Caco-2 (cell line): Measurements from ENCODE around the gene ELFN1. TPM values are rescaled to one million over a fixed set of nuclear protein-coding genes. Genes with fewer than 3 reads are reported as not detected.

Experiments
- BruUV-seq: library from RNA; stranded (reverse); fragments of 400-500 nt; replicated peaks from 2 replicates; lab custom pipeline; 2021; lab: Mats Ljungman, UMichigan
- CTCF ChIA-PET: fragments of 300-600 bp; sonication (Branson Sonifier 250); formaldehyde crosslinking; loops from one replicate; lab custom pipeline; 2022; ENCODE audit warnings: antibody characterized with exemption; lab: Charles Lee
- POLR2A ChIA-PET: fragments of 300-600 bp; sonication (Branson Sonifier 250); formaldehyde crosslinking; loops from one replicate; lab custom pipeline; 2022; ENCODE audit warnings: antibody characterized with exemption; lab: Charles Lee
- DNase-seq, 2 experiments: peaks; one replicate each; pipeline versions ENCODE4 v3.0.0 to v3.0.0-alpha.2; 2020 to 2022
- H3K27me3 ChIP-seq: replicated peaks from 2 replicates; pipeline ENCODE4 v1.6.0; 2011; ENCODE audit warnings: low read length; ENCODE audit not compliant: control insufficient read depth, insufficient read depth
- H3K36me3 ChIP-seq: 2 replicates; pipeline ENCODE4 v1.5.1; 2011; ENCODE audit warnings: low read length; ENCODE audit not compliant: control insufficient read depth, insufficient read depth
- H3K4me1 ChIP-seq: fragments of 250-450 bp; sonication (Bioruptor Pico); 2 replicates; pipeline ENCODE4 v1.5.1; 2020; ENCODE audit warnings: mild to moderate bottlenecking
- H3K4me3 ChIP-seq: 2 replicates; pipeline ENCODE4 v1.5.1; 2011; ENCODE audit warnings: low read depth, mild to moderate bottlenecking, control low read depth, low read length
- H3K9me3 ChIP-seq: fragments of 250-450 bp; sonication (Bioruptor Pico); 2 replicates; pipeline ENCODE4 v1.5.1; 2020; ENCODE audit warnings: mild to moderate bottlenecking, moderate library complexity
- H3K27ac Mint-ChIP-seq: one replicate; pipeline ENCODE4 v1.8.0; 2022; ENCODE audit warnings: mixed read lengths; ENCODE audit not compliant: unreplicated experiment
- H3K27me3 Mint-ChIP-seq: one replicate; pipeline ENCODE4 v1.8.0; 2022; ENCODE audit warnings: mixed read lengths; ENCODE audit not compliant: insufficient read depth, unreplicated experiment
- H3K36me3 Mint-ChIP-seq: one replicate; pipeline ENCODE4 v1.8.0; 2022; ENCODE audit warnings: mild to moderate bottlenecking, mixed read lengths; ENCODE audit not compliant: insufficient read depth, unreplicated experiment
- H3K4me1 Mint-ChIP-seq: one replicate; pipeline ENCODE4 v1.8.0; 2022; ENCODE audit warnings: low read depth, mixed read lengths; ENCODE audit not compliant: unreplicated experiment
- H3K4me3 Mint-ChIP-seq: one replicate; pipeline ENCODE4 v1.8.0; 2022; ENCODE audit warnings: mild to moderate bottlenecking, moderate library complexity, mixed read lengths; ENCODE audit not compliant: unreplicated experiment
- H3K9me3 Mint-ChIP-seq: one replicate; pipeline ENCODE4 v1.8.0; 2022; ENCODE audit warnings: mixed read lengths; ENCODE audit not compliant: unreplicated experiment
- CTCF ChIP-seq, 2 experiments: fragments of 200-600 bp in 1 of 2; IDR thresholded peaks; 1 replicate in 1 of 2; 2 replicates in 1 of 2; pipeline versions ENCODE4 v1.5.1 to v1.8.0; 2011 to 2022; ENCODE audit warnings: antibody characterized with exemption in 1 of 2, control low read depth in 1 of 2, inconsistent platforms in 1 of 2, low read depth in 1 of 2, low read length in 1 of 2, mild to moderate bottlenecking in 1 of 2, moderate library complexity in 1 of 2; ENCODE audit not compliant: insufficient read depth in 1 of 2, severe bottlenecking in 1 of 2, unreplicated experiment in 1 of 2
- intact Hi-C: fragments of 100-400 bp; cut with micrococcal nuclease; formaldehyde crosslinking; loops from one replicate; pipeline ENCODE4 v1.10.0; 2022; ENCODE audit not compliant: unreplicated experiment
- total RNA-seq: library from RNA; stranded (reverse); gene quantifications from 2 replicates; pipeline ENCODE4 v1.2.3, GENCODE V29; 2022

The ELFN1 gene
- total RNA-seq, 1 experiment from 2014 or later: 2.3 TPM

- H3K9me3 Mint-ChIP-seq: no peaks in the 10 kb centered on the region
- POLR2A ChIA-PET: no interaction called here
- intact Hi-C loops: no loop called here
- H3K27me3 Mint-ChIP-seq: peaks cover 24% of the 10 kb centered on the region
- no peak for DNase-seq
- H3K36me3 ChIP-seq: no peaks in the 10 kb centered on the region
- H3K9me3 ChIP-seq: 0 out of 2 replicates have a peak, but pooled peaks cover 8% of the 10 kb centered on the region
- H3K27ac Mint-ChIP-seq: no peak overlapping the region
- no peaks in the 10 kb centered on the region for H3K27me3 ChIP-seq
- H3K36me3 Mint-ChIP-seq: no peaks in the 10 kb centered on the region
- no peak for TF ChIP-seq CTCF (IDR thresholded peaks at IDR 0.05; ENCODE audit: insufficient read depth in 1 of 2, low read depth in 1 of 2, low read length in 1 of 2, severe bottlenecking in 1 of 2, unreplicated experiment in 1 of 2)
- H3K4me3 ChIP-seq: no peak overlapping the region
- no TSS peak for BruUV-seq
- H3K4me3 Mint-ChIP-seq: no peak overlapping the region
- no peaks in the 10 kb centered on the region for H3K4me1 ChIP-seq
- H3K4me1 Mint-ChIP-seq: no peaks in the 10 kb centered on the region
- CTCF ChIA-PET: interaction anchor here (0.6 kb wide), 1 partner anchor 66 kb away, joined by 3 read pairs; no protein-coding TSS in a partner anchor
Measured at GRCh38 chr7:1692515-1693418, 22.7 kb downstream of the ELFN1 start.

GRCh38 chr7:1693419-1693990 is 23.4 kb downstream of the ELFN1 start:
- Histone ChIP-seq H3K27me3 (no peaks in the 10 kb centered on the region), H3K4me1 (no peaks in the 10 kb centered on the region), H3K36me3 (no peaks in the 10 kb centered on the region), H3K4me3 (no peak overlapping the region), H3K9me3 (0 out of 2 replicates have a peak, but pooled peaks cover 3% of the 10 kb centered on the region)
- ChIA-PET CTCF (no interaction called here), POLR2A (no interaction called here)
- Mint-ChIP-seq H3K36me3 (no peaks in the 10 kb centered on the region), H3K27me3 (peaks cover 27% of the 10 kb centered on the region), H3K27ac (no peak overlapping the region), H3K9me3 (no peaks in the 10 kb centered on the region), H3K4me1 (no peaks in the 10 kb centered on the region), H3K4me3 (no peak overlapping the region)
- BruUV-seq: no TSS peak
- TF ChIP-seq CTCF (IDR thresholded peaks at IDR 0.05; ENCODE audit: insufficient read depth in 1 of 2, low read depth in 1 of 2, low read length in 1 of 2, severe bottlenecking in 1 of 2, unreplicated experiment in 1 of 2): no peak
- DNase-seq: peak in 1 of 2 experiments; percentile 31
- intact Hi-C loops: no loop called here

GRCh38 chr7:1693991-1694524 is 24.0 kb downstream of the ELFN1 start:
- no peak for TF ChIP-seq CTCF (IDR thresholded peaks at IDR 0.05; ENCODE audit: insufficient read depth in 1 of 2, low read depth in 1 of 2, low read length in 1 of 2, severe bottlenecking in 1 of 2, unreplicated experiment in 1 of 2)
- no TSS peak for BruUV-seq
- H3K4me3 ChIP-seq: no peak overlapping the region
- Mint-ChIP-seq H3K36me3 (no peaks in the 10 kb centered on the region), H3K4me1 (no peaks in the 10 kb centered on the region), H3K4me3 (no peak overlapping the region), H3K27ac (no peak overlapping the region), H3K9me3 (no peaks in the 10 kb centered on the region), H3K27me3 (peaks cover 25% of the 10 kb centered on the region)
- intact Hi-C loops: no loop called here
- CTCF ChIA-PET: no interaction called here
- peak; percentile 47 to 57 for DNase-seq
- H3K9me3 ChIP-seq: no peaks in the 10 kb centered on the region
- no peaks in the 10 kb centered on the region for H3K27me3 ChIP-seq
- POLR2A ChIA-PET: no interaction called here
- no peaks in the 10 kb centered on the region for H3K4me1 ChIP-seq
- H3K36me3 ChIP-seq: no peaks in the 10 kb centered on the region
